ENCODE results near the gene PRR19. TPM values are rescaled to one million over a fixed set of nuclear protein-coding genes. Genes with fewer than 3 reads are reported as not detected.

The PRR19 gene
- total and polyA plus RNA-seq, 10 of the 15 experiments (the other 5 are each of a cell fraction or from before 2014, with no cell fraction given), result 0.09 to 1.7 (median 0.73) TPM; not detected in 1

DNA sequence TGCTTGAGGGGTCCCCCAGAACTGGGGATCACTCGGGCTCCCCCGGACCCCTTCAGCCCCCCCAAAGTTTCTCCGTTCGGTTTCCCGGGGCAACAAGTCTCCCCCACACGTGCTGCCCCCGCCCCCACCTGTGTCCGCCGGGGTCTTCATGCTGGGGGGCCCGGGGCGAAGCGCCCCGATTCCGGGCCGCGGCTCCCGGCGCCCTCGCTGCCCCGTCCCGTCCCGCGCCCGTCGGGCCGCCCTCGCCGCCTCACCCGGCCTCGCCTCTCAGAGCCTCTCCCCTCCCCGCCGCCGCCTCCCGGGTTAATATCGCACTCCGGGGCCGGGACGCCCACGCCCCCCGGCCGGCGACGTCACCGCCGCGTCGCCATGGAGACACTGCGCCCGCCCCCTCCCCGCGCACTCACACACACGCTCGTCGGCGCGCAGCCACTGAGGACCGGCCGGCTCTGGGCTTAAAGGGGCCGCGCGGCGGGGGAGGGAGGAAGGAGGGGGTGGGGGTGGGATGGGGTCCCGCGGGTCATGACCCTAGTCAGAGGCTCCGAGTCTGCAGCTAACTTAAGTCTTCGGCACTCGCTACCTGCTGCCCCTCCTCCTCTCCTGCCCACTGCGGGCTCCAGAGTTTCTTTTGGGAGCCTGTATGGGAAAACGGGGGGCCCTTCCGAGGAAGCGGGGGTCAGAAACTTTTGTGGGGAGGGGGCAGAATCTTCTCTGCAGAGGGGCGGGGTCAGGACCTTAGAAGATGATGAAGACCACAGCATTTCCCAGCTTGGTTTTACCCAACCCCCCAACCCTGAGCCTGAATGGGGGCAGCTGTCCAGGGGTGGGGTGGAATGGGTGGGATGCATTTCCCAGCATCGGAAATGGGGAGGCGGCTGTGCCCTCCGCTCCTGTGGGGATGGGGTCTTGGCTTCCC, 46.8 kb upstream of the PRR19 start, which contains the start of gene ERF (continued):
- TF ChIP-seq, protein P1, sequence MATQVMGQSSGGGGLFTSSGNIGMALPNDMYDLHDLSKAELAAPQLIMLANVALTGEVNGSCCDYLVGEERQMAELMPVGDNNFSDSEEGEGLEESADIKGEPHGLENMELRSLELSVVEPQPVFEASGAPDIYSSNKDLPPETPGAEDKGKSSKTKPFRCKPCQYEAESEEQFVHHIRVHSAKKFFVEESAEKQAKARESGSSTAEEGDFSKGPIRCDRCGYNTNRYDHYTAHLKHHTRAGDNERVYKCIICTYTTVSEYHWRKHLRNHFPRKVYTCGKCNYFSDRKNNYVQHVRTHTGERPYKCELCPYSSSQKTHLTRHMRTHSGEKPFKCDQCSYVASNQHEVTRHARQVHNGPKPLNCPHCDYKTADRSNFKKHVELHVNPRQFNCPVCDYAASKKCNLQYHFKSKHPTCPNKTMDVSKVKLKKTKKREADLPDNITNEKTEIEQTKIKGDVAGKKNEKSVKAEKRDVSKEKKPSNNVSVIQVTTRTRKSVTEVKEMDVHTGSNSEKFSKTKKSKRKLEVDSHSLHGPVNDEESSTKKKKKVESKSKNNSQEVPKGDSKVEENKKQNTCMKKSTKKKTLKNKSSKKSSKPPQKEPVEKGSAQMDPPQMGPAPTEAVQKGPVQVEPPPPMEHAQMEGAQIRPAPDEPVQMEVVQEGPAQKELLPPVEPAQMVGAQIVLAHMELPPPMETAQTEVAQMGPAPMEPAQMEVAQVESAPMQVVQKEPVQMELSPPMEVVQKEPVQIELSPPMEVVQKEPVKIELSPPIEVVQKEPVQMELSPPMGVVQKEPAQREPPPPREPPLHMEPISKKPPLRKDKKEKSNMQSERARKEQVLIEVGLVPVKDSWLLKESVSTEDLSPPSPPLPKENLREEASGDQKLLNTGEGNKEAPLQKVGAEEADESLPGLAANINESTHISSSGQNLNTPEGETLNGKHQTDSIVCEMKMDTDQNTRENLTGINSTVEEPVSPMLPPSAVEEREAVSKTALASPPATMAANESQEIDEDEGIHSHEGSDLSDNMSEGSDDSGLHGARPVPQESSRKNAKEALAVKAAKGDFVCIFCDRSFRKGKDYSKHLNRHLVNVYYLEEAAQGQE (IDR thresholded peaks at IDR 0.05; ENCODE audit: low read depth, low read length), result no peak
- TF ChIP-seq SIN3A (IDR thresholded peaks at IDR 0.05; ENCODE audit: low read depth, low read length) (0 out of 2 replicates have a peak, but pooled peaks have one; percentile 40), POLR2A (IDR thresholded peaks at IDR 0.05; ENCODE audit: low read depth, low read length) (peak; percentile 89), CREM (IDR thresholded peaks at IDR 0.05; ENCODE audit: low read depth) (peak; percentile 80), BACH1 (IDR thresholded peaks at IDR 0.05; ENCODE audit: borderline replicate concordance) (peak; percentile 80), BCL11A (IDR thresholded peaks at IDR 0.05; ENCODE audit: low read depth, low read length) (no peak), IKZF1 (conservative IDR thresholded peaks at IDR 0.05) (peak; percentile 69), ZNF274 (IDR thresholded peaks at IDR 0.05; ENCODE audit: insufficient read depth, insufficient read length) (no peak), PAX5 (IDR thresholded peaks at IDR 0.05; ENCODE audit: borderline replicate concordance, low read depth, low read length) (no peak), TARDBP (IDR thresholded peaks at IDR 0.05; ENCODE audit: borderline replicate concordance) (no peak), SMAD5 (IDR thresholded peaks at IDR 0.05; ENCODE audit: low read depth) (peak; percentile 45; the same call in 1 of the 2 replicates), BHLHE40 (IDR thresholded peaks at IDR 0.05; ENCODE audit: borderline replicate concordance in 1 of 2, low read depth in 2 of 2, low read length in 1 of 2) (peak in 1 of 2 experiments; percentile 88; a peak in 2 of 4 replicates), TCF3 (IDR thresholded peaks at IDR 0.05; ENCODE audit: borderline replicate concordance, insufficient read depth, low read depth, low read length) (no peak), POLR2AphosphoS2 (IDR thresholded peaks at IDR 0.05; ENCODE audit: low read depth, low read length) (0 out of 2 replicates have a peak, but pooled peaks have one; percentile 39), RB1 (IDR thresholded peaks at IDR 0.05; ENCODE audit: borderline replicate concordance) (peak; percentile 18; the same call in 1 of the 2 replicates), PAX8 (IDR thresholded peaks at IDR 0.05) (no peak), DPF2 (IDR thresholded peaks at IDR 0.05) (peak; percentile 91), KDM1A (IDR thresholded peaks at IDR 0.05; ENCODE audit: borderline replicate concordance) (no peak), JUNB (IDR thresholded peaks at IDR 0.05) (no peak), YY1 (IDR thresholded peaks at IDR 0.05; ENCODE audit: low read depth, low read length) (0 out of 2 replicates have a peak, but pooled peaks have one; percentile 22)
- TF ChIP-seq, protein P2, sequence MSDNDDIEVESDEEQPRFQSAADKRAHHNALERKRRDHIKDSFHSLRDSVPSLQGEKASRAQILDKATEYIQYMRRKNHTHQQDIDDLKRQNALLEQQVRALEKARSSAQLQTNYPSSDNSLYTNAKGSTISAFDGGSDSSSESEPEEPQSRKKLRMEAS (IDR thresholded peaks at IDR 0.05; ENCODE audit: low read depth, low read length), result no peak; the same call in none of the 2 replicates
- TF ChIP-seq, protein P3, sequence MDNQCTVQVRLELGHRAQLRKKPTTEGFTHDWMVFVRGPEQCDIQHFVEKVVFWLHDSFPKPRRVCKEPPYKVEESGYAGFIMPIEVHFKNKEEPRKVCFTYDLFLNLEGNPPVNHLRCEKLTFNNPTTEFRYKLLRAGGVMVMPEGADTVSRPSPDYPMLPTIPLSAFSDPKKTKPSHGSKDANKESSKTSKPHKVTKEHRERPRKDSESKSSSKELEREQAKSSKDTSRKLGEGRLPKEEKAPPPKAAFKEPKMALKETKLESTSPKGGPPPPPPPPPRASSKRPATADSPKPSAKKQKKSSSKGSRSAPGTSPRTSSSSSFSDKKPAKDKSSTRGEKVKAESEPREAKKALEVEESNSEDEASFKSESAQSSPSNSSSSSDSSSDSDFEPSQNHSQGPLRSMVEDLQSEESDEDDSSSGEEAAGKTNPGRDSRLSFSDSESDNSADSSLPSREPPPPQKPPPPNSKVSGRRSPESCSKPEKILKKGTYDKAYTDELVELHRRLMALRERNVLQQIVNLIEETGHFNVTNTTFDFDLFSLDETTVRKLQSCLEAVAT (IDR thresholded peaks at IDR 0.05), result no peak
- TF ChIP-seq, protein P4, sequence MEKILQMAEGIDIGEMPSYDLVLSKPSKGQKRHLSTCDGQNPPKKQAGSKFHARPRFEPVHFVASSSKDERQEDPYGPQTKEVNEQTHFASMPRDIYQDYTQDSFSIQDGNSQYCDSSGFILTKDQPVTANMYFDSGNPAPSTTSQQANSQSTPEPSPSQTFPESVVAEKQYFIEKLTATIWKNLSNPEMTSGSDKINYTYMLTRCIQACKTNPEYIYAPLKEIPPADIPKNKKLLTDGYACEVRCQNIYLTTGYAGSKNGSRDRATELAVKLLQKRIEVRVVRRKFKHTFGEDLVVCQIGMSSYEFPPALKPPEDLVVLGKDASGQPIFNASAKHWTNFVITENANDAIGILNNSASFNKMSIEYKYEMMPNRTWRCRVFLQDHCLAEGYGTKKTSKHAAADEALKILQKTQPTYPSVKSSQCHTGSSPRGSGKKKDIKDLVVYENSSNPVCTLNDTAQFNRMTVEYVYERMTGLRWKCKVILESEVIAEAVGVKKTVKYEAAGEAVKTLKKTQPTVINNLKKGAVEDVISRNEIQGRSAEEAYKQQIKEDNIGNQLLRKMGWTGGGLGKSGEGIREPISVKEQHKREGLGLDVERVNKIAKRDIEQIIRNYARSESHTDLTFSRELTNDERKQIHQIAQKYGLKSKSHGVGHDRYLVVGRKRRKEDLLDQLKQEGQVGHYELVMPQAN (conservative IDR thresholded peaks at IDR 0.05), result peak; percentile 70

All from GM12878 (cell line).